Measurements from ENCODE around the gene TCTN1. TPM values are rescaled to one million over a fixed set of nuclear protein-coding genes. Genes with fewer than 3 reads are reported as not detected.

Gene TCTN1
- total and polyA plus RNA-seq, 2 of the 8 experiments (the other 6 are each of a cell fraction or from before 2014, with no cell fraction given): 14.7 to 16.4 TPM

DNA sequence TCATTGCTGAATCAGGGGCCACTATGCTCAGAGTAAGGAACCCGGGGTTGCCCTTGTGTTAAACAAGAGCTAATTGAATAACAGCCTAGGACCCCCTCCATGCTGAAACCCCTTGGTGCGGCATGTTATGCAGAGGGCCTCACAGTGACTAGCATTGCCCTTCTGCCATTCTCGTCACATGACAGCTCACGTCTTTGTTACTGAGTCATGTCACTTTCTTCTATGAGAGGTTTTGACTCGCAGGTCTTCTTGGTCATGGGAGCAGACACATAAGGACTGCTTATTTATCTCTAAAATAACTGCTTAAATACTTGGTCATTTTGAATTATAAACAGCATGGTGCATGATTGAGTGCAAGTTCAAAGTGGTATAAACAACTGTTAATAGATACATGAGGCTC, 24.9 kb downstream of the TCTN1 start (continued):
- no peak for TF ChIP-seq GABPA (IDR thresholded peaks at IDR 0.05; ENCODE audit: borderline replicate concordance, insufficient read depth, low read length)
- no peak for TF ChIP-seq CHD2 (IDR thresholded peaks at IDR 0.05; ENCODE audit: low read length)
- TF ChIP-seq BRCA1 (IDR thresholded peaks at IDR 0.05; ENCODE audit: low read depth, low read length): no peak
- TF ChIP-seq CHD1 (IDR thresholded peaks at IDR 0.05; ENCODE audit: low read depth, low read length): no peak
- TF ChIP-seq ASH2L (IDR thresholded peaks at IDR 0.05; ENCODE audit: low read length): no peak

Data from H1 (cell line).